GM10266 (cell line): ENCODE data around the gene SHMT2.

Source experiments
- DNase-seq: peaks from one replicate; pipeline ENCODE4 v3.0.0; 2012; ENCODE audit errors: extremely low spot score
- TF ChIP-seq, protein P1 (sequence below): IDR thresholded peaks from 2 replicates; pipeline ENCODE4 v1.5.1; 2012; ENCODE audit warnings: mild to moderate bottlenecking, low read depth; ENCODE audit not compliant: control insufficient read depth, insufficient read depth; ENCODE audit errors: missing control alignments

Gene SHMT2

DNA sequence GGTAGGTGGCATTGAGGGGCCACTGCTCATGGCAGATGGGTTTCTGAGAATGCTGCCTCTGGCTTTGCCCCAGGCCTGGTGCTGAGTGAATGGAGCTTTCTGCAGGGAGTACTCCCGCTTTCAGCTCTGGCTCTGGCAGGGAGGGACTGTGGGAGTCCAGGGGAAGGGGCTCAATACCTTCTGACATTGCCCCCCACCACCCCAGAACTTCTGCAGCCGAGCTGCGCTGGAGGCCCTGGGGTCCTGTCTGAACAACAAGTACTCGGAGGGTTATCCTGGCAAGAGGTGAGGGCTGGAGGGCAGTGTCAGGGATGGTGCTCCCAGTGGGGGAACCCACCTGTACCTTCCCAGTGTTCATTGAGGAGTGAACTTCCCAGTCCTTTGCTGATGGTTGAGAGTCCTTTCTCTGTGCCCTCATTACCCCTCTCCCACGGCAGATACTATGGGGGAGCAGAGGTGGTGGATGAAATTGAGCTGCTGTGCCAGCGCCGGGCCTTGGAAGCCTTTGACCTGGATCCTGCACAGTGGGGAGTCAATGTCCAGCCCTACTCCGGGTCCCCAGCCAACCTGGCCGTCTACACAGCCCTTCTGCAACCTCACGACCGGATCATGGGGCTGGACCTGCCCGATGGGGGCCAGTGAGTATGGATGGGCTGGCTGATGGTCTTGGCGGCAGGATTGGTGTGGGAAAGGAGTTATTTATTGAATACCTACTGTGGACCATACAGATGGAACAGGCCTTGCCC is 1.9 kb downstream of the SHMT2 start:
- TF ChIP-seq, protein P1, sequence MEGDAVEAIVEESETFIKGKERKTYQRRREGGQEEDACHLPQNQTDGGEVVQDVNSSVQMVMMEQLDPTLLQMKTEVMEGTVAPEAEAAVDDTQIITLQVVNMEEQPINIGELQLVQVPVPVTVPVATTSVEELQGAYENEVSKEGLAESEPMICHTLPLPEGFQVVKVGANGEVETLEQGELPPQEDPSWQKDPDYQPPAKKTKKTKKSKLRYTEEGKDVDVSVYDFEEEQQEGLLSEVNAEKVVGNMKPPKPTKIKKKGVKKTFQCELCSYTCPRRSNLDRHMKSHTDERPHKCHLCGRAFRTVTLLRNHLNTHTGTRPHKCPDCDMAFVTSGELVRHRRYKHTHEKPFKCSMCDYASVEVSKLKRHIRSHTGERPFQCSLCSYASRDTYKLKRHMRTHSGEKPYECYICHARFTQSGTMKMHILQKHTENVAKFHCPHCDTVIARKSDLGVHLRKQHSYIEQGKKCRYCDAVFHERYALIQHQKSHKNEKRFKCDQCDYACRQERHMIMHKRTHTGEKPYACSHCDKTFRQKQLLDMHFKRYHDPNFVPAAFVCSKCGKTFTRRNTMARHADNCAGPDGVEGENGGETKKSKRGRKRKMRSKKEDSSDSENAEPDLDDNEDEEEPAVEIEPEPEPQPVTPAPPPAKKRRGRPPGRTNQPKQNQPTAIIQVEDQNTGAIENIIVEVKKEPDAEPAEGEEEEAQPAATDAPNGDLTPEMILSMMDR, result no peak
- no peak for DNase-seq

- TF ChIP-seq, protein P1, result no peak
- no peak for DNase-seq
Observed at GRCh38 chr12:57232156-57232756, 2.7 kb downstream of the SHMT2 start.

DNA sequence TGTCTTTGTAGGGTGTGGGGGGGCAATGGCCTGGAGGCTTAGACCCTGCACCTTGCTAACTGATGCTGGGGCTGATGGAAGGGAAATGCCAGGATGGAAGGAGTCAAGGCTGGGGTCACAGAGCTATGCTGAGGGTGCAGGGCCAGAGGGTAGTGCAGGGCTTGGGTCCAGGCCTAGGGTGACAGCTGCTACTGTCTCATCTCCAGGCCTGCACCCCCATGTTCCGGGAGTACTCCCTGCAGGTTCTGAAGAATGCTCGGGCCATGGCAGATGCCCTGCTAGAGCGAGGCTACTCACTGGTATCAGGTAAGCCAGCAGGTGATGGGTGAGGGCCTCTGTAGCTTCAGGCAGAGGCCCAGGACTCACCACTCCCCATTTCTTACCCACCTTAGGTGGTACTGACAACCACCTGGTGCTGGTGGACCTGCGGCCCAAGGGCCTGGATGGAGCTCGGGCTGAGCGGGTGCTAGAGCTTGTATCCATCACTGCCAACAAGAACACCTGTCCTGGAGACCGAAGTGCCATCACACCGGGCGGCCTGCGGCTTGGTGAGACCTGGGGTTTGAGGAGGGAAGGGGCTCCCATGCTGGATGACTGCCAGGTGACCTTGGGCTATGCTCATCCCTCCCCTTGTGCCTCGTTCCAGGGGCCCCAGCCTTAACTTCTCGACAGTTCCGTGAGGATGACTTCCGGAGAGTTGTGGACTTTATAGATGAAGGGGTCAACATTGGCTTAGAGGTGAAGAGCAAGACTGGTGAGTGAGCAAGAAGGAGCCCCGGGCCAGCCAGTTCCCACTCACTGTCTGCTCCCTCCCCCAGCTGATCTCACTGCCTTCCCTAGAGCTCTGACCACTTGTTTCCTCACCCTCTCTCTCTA is 4.1 kb downstream of the SHMT2 start:
- DNase-seq, result no peak
- TF ChIP-seq, protein P1, result no peak

GRCh38 chr12:57234233-57234570 is 4.7 kb downstream of the SHMT2 start:
- TF ChIP-seq, protein P1, result no peak
- DNase-seq, result no peak

DNA sequence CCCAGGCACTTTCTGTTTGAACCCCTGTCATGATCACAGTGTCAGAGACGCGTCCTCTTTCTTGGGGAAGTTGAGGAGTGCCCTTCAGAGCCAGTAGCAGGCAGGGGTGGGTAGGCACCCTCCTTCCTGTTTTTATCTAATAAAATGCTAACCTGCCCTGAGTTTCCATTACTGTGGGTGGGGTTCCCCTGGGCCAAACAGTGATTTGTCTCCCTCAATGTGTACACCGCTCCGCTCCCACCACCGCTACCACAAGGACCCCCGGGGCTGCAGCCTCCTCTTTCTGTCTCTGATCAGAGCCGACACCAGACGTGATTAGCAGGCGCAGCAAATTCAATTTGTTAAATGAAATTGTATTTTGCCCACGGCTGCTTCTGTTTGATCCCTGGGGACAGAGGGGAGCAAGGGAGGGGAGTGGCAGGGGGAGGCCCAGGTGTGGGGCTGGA is 5.1 kb downstream of the SHMT2 start:
- TF ChIP-seq, protein P1, result no peak
- no peak for DNase-seq

DNA sequence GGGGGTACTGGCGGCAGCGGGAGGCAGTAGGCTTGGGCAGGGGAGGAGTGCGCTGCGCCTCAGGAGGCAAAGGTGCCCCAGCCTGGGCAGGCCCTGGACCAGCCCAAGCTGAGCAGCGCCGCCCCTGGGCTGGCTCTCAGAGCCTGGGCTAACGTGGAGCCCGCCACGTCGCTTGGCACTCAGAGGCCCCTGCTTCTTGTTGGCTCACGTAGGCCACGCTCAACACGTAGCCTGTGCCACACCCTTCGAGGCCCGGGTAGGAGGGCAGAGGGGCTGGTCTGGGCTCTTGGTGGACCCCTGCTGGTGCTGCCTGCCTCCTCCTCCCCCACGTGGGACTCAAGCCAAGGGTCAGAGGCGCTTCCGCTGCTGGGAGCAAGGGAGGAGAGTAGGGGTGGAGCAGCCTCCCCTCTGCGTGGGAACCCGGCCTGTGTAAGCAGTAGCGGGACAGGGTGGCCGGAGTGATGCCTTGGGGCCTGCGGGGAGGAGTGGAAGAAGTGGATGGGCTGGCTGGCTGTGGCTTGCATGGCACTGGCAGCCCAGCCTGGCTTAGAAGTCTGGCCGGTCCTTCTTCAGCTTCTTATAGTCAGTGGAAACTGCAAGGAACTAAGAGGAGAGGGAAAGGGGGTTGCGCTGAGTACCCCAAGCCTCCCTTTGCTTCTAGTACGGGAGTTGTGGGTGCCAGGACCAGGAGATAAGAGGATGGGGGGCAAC is 5.7 kb downstream of the SHMT2 start:
- TF ChIP-seq, protein P1, result no peak
- no peak for DNase-seq
